GM10847 (cell line): ENCODE data around the gene ZBTB17.

Experiments used
- POLR2A ChIP-seq: IDR thresholded peaks from 2 replicates; pipeline ENCODE4 v1.6.1; 2011; ENCODE audit not compliant: insufficient read length; ENCODE audit errors: extremely low read depth

The ZBTB17 gene

GRCh38 chr1:15960808-15961207 is 15.1 kb downstream of the ZBTB17 start:
- no peak for TF ChIP-seq POLR2A

- no peak for TF ChIP-seq POLR2A
Measured at GRCh38 chr1:15959827-15960446, 16.0 kb downstream of the ZBTB17 start.

- TF ChIP-seq POLR2A, result no peak
Measured at GRCh38 chr1:15959424-15959823, 16.5 kb downstream of the ZBTB17 start.

GRCh38 chr1:15958793-15959192 is 17.1 kb downstream of the ZBTB17 start:
- no peak for TF ChIP-seq POLR2A

- TF ChIP-seq POLR2A, result no peak
Measured at GRCh38 chr1:15958111-15958510, 17.8 kb downstream of the ZBTB17 start.

- no peak for TF ChIP-seq POLR2A
Measured at GRCh38 chr1:15957221-15958095, 18.4 kb downstream of the ZBTB17 start.

- TF ChIP-seq POLR2A, result no peak
Measured at GRCh38 chr1:15956150-15956549, 19.8 kb downstream of the ZBTB17 start.

GRCh38 chr1:15955552-15955951 is 20.3 kb downstream of the ZBTB17 start:
- no peak for TF ChIP-seq POLR2A

- no peak for TF ChIP-seq POLR2A
Measured at GRCh38 chr1:15954316-15954715, 21.6 kb downstream of the ZBTB17 start.

- no peak for TF ChIP-seq POLR2A
Measured at GRCh38 chr1:15953791-15954241, 22.1 kb downstream of the ZBTB17 start.

- no peak for TF ChIP-seq POLR2A
Measured at GRCh38 chr1:15953294-15953771, 22.6 kb downstream of the ZBTB17 start.

GRCh38 chr1:15952317-15953258 is 23.3 kb downstream of the ZBTB17 start:
- TF ChIP-seq POLR2A, result no peak

GRCh38 chr1:15951341-15952153 is 24.4 kb downstream of the ZBTB17 start:
- TF ChIP-seq POLR2A, result no peak

GRCh38 chr1:15950763-15951295 is 25.1 kb downstream of the ZBTB17 start:
- no peak for TF ChIP-seq POLR2A

- no peak for TF ChIP-seq POLR2A
Measured at GRCh38 chr1:15950302-15950701, 25.6 kb downstream of the ZBTB17 start.
